Lower lobe of right lung (tissue), 2 donors: ENCODE measurements around the gene NFATC3. TPM values are rescaled to one million over a fixed set of nuclear protein-coding genes. Genes with fewer than 3 reads are reported as not detected.
"Not testable (repeated sequence)": the region's sequence is repeated elsewhere in the genome, so short reads cannot be mapped to it uniquely, and the experiment has no call there.

Experiments used
- ATAC-seq, 2 donors: fragments of 200-7000 bp; cut with Tn5 transposase; one replicate each; pipeline ENCODE4 v1.9.1; 2020 to 2022; ENCODE audit warnings: mild to moderate bottlenecking in 2 of 2, moderate library complexity in 2 of 2
- DNase-seq: peaks from one replicate; pipeline ENCODE4 v3.0.0-alpha.2; 2020
- H3K27ac ChIP-seq: fragments of 200-600 bp; one replicate; pipeline ENCODE4 v1.8.0; 2022
- H3K27me3 ChIP-seq: fragments of 200-600 bp; one replicate; pipeline ENCODE4 v1.8.0; 2022; ENCODE audit warnings: low read depth
- H3K36me3 ChIP-seq: fragments of 200-600 bp; one replicate; pipeline ENCODE4 v1.8.0; 2022; ENCODE audit warnings: mild to moderate bottlenecking
- H3K4me1 ChIP-seq: fragments of 200-600 bp; one replicate; pipeline ENCODE4 v1.8.0; 2022
- H3K4me3 ChIP-seq: fragments of 200-600 bp; one replicate; pipeline ENCODE4 v1.8.0; 2022; ENCODE audit warnings: mild to moderate bottlenecking
- H3K9me3 ChIP-seq: fragments of 200-600 bp; one replicate; pipeline ENCODE4 v1.8.0; 2022
- CTCF ChIP-seq: fragments of 200-600 bp; IDR thresholded peaks from one replicate; pipeline ENCODE4 v1.8.0; 2022; ENCODE audit warnings: antibody characterized with exemption, mild to moderate bottlenecking
- intact Hi-C: fragments of 100-400 bp; cut with DNase I; formaldehyde crosslinking; loops from one replicate; pipeline ENCODE4 v1.11.0; 2022
- total RNA-seq: library from RNA; stranded (reverse); fragmentation: NEBNext Ultra II Directional; extraction: Animal tissue kit (Norgen Biotek cat#: 25700); gene quantifications from one replicate; pipeline ENCODE4 v1.2.1, GENCODE V29; 2021
- donor health status: DM: no; HTN: yes; CAD: no; lungs with severe emphysema.

The NFATC3 gene
- total RNA-seq, 1 donor from 2014 or later: 61.6 TPM

GRCh38 chr16:68113765-68114240 is 28.6 kb downstream of the NFATC3 start:
- TF ChIP-seq CTCF: no peak
- no peaks in the 10 kb centered on the region for H3K36me3 ChIP-seq
- no peak overlapping the region for H3K27ac ChIP-seq
- intact Hi-C loops: no loop called here
- H3K4me3 ChIP-seq: no peak overlapping the region
- ATAC-seq: peak; percentile 22 to 39
- H3K4me1 ChIP-seq: peaks cover 49% of the 10 kb centered on the region
- peaks cover 12% of the 10 kb centered on the region for H3K9me3 ChIP-seq
- no peak for DNase-seq
- no peaks in the 10 kb centered on the region for H3K27me3 ChIP-seq

GRCh38 chr16:68114939-68115338 is 29.8 kb downstream of the NFATC3 start:
- H3K4me3 ChIP-seq, H3K9me3 ChIP-seq, H3K27me3 ChIP-seq, intact Hi-C loops, H3K36me3 ChIP-seq: not testable (repeated sequence)
- DNase-seq (peak; percentile 64), ATAC-seq (peak in 1 of 2 donors; percentile 69)
- Histone ChIP-seq H3K27ac (peak overlapping the region; percentile 2), H3K4me1 (peaks cover 49% of the 10 kb centered on the region)

- Histone ChIP-seq H3K4me1 (peaks cover 54% of the 10 kb centered on the region), H3K4me3 (no peak overlapping the region), H3K9me3 (peaks cover under 1% of the 10 kb centered on the region), H3K36me3 (no peaks in the 10 kb centered on the region), H3K27ac (no peak overlapping the region), H3K27me3 (no peaks in the 10 kb centered on the region)
- intact Hi-C loops: no loop called here
- TF ChIP-seq CTCF: no peak
- DNase-seq: no peak
- ATAC-seq: no peak
Observed at GRCh38 chr16:68115851-68116250, 30.7 kb downstream of the NFATC3 start.

GRCh38 chr16:68116256-68116867 is 31.2 kb downstream of the NFATC3 start:
- Histone ChIP-seq H3K4me1 (peaks cover 54% of the 10 kb centered on the region), H3K27ac (no peak overlapping the region), H3K4me3 (no peak overlapping the region), H3K27me3 (no peaks in the 10 kb centered on the region), H3K9me3 (no peaks in the 10 kb centered on the region), H3K36me3 (no peaks in the 10 kb centered on the region)
- no peak for DNase-seq
- intact Hi-C loops: no loop called here
- ATAC-seq: peak in 1 of 2 donors; percentile 70
- TF ChIP-seq CTCF: peak; percentile 59

- no peaks in the 10 kb centered on the region for H3K9me3 ChIP-seq
- intact Hi-C loops: no loop called here
- ATAC-seq: no peak
Observed at GRCh38 chr16:68117884-68118283, 32.7 kb downstream of the NFATC3 start.

GRCh38 chr16:68118954-68119353 is 33.8 kb downstream of the NFATC3 start:
- peaks cover 48% of the 10 kb centered on the region for H3K4me1 ChIP-seq
- intact Hi-C loops, DNase-seq, ATAC-seq, H3K4me3 ChIP-seq, H3K9me3 ChIP-seq, H3K27me3 ChIP-seq, H3K27ac ChIP-seq, H3K36me3 ChIP-seq: not testable (repeated sequence)

More at GRCh38 chr16:68117884-68118283, 32.7 kb downstream of the NFATC3 start:
- H3K36me3 ChIP-seq: peaks cover 2% of the 10 kb centered on the region
- DNase-seq: no peak
- H3K27ac ChIP-seq: no peak overlapping the region
- no peak for TF ChIP-seq CTCF
- H3K27me3 ChIP-seq: no peaks in the 10 kb centered on the region
- H3K4me3 ChIP-seq: no peak overlapping the region
- H3K4me1 ChIP-seq: peaks cover 55% of the 10 kb centered on the region

- H3K27me3 ChIP-seq, H3K9me3 ChIP-seq, H3K36me3 ChIP-seq, DNase-seq, H3K27ac ChIP-seq, intact Hi-C loops, H3K4me3 ChIP-seq: not testable (repeated sequence)
- ATAC-seq: peak in 1 of 2 donors; percentile 34
- H3K4me1 ChIP-seq: peaks cover 41% of the 10 kb centered on the region
Observed at GRCh38 chr16:68120496-68120895, 35.3 kb downstream of the NFATC3 start.
